HEK293 (cell line): ENCODE data around the gene ATP7B.
"Not testable (repeated sequence)": the region's sequence is repeated elsewhere in the genome, so short reads cannot be mapped to it uniquely, and the experiment has no call there.

Experiments
- CTCF ChIP-seq: fragments of 450-650 bp; formaldehyde crosslinking; IDR thresholded peaks from 2 replicates; pipeline ENCODE4 v1.5.1; 2016; ENCODE audit warnings: missing biosample characterization, missing genetic modification characterization
- ZNF416 ChIP-seq: fragments of 450-650 bp; formaldehyde crosslinking; IDR thresholded peaks from 2 replicates; pipeline ENCODE4 v1.5.1; 2016; ENCODE audit warnings: missing biosample characterization, missing genetic modification characterization
- ZNF670 ChIP-seq: fragments of 450-650 bp; formaldehyde crosslinking; IDR thresholded peaks from 2 replicates; pipeline ENCODE4 v1.5.1; 2016; ENCODE audit warnings: missing biosample characterization, missing genetic modification characterization, low read depth

DNA sequence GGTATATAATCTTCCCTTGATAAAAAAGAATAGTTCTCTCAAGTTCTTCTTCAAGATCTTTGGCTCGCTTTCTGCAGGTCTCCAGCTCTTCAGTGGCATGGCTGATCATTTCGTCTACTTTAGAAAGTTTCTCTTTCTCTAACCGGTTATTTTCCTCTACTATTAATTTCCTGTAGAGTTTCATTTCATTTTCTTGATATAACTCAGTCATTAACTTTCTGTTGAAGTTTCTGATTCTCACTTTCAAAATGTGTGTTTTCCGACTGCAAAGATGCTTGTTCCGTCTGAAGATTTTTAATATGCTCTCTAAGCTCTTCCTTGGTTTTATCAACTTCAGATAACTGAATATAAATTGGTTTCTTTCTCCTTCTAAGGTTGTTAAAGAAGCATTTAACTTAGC is 102.0 kb downstream of the ATP7B start:
- not testable (repeated sequence) for TF ChIP-seq CTCF, ZNF416, ZNF670 (tag by site-specific recombination)
